HG03103 (cell line): Measurements from ENCODE around the gene TMEM106C.
"Not testable (repeated sequence)": the region's sequence is repeated elsewhere in the genome, so short reads cannot be mapped to it uniquely, and the experiment has no call there.

ENCODE experiments used
- ATAC-seq: cut with Tn5 transposase; IDR thresholded peaks from one replicate; pipeline ENCODE4 v1.9.1; 2021; ENCODE audit warnings: low read depth; ENCODE audit not compliant: unreplicated experiment

Gene TMEM106C

DNA sequence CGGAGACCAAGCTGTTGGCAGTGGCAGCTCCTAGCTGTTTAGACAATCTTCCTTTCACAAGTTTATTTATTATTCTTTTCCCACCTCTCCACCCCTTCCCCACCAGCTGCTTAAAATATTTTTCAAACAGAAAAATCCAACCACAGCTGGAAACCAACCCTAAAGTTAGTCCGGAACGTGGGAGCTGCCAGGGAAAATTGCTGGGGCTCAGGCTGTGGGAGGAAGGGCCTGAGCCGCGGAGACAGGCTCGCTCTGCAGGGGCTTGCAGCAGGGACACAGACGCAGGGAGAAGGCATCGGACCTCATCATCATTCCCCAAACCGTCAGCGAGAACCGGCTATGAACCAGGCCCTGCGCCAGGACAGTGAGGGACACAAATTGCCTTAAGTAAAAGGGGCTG, 16.1 kb upstream of the TMEM106C start:
- no peak for ATAC-seq

DNA sequence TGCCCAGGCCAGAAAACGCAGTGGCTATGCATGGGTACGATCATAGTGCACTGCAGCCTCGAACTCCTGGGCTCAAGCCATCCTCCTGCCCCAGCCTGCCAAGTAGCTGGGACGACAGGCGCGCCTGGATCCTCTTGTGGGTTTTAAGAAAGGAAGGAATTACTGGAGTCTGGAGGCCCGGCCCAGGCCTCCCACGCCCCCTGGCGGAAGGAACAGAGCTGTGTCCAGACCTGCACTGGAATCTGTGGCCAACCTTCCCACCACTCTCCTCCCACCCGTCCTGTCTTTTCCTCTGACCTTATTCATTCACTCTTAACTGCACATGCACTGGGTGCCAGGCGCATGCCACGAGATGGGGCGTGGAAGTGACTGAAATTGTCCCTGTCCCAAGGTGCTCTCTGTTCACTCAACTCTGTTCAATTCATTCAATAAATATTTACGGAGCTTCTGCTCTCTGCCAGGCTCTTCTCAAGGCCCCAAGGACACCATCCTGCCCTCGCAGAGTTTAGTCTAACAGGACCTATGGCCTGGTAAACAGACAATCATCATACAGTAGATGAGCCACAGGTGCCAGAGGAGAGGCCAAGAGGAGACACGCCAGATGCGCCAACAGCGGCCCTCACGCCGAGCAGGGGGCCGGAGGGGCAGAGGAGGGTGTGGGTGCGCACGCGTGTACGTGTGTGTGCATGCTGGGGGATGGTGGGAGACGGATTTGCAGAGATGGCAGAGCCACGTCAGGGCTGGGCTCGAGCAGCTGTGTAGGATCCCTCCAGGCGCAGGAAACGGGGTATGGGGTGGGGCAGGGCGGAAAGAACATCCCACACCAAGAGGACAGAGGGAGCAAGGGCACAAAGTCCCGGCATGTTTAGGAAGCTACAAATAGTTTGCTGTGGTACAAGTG, 13.7 kb upstream of the TMEM106C start:
- no peak for ATAC-seq

DNA sequence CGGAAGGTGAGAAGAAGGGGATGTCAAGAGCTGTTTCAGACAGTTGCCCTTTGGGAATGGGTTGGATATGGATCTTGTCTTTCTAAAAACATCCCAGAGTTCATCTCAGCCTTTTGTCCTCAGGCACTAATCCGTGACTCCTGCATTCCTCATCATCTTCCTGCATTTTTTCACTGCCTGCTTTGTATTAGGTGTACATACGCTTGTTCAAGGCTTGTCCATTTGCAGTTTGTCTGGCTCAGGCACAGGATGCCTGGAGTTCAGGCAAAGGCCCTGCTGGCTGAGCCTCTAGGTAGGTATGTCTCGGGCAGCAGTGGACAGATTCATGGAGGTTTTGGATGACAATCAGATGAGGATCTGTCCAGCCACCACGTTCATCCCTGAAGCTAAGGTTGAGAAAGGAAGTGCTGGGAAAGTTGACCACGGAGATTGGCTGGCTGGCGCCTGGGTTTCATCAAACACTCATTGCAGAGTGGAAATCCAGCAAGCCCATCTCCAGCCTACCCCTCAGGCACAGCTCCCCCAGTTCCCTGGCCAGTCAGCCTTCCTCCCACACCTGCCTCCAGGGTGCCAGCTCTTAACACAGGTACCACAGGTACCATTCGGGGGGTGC, 12.4 kb upstream of the TMEM106C start:
- no peak for ATAC-seq

DNA sequence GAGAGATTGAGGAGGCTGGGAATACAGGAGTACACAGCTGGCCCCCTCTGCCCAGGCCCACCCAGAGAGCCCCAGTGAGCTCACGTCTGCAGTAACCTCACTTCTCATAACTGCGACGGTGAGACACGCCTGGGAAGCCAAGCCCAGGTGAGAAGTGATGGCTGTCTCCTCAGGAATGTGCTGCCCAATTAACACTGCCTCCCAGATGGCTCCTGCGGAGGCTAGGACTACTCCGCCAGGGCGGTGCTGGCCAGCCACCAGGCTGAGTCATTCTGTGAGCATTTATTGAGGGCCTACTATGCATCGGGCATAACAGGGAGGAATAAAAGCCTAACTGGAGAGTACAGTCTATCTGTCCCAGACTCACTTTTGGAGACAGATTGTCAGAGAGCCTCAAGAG, 9.3 kb upstream of the TMEM106C start:
- no peak for ATAC-seq

DNA sequence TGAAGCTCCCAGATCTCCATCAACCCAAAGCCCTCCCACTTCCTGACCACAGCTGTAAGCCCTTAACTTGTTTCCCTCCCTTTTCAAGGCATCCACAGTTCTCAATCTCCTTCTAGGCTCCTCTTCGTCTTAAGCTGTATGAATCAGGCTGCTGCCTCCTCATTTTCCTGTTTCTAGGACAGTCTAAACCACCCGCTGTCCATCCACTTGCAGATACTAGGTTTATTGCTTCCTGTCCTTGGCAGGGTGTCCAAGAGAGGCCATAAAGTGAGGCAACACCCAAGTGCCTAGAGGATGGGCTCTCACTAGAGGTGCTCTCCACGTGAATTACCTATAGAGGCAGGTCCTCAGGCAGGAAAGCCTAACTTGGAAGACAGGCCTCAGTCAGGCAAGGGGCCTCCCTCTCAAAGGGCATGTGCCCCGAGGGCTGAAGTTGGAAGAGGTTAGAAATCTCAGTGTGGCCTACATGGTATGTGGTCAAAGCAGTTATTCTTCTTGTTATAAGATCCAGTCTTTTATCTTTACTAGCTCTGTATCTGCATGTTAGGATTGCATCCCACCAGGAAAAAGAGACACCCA, 8.8 kb upstream of the TMEM106C start:
- ATAC-seq: no peak

DNA sequence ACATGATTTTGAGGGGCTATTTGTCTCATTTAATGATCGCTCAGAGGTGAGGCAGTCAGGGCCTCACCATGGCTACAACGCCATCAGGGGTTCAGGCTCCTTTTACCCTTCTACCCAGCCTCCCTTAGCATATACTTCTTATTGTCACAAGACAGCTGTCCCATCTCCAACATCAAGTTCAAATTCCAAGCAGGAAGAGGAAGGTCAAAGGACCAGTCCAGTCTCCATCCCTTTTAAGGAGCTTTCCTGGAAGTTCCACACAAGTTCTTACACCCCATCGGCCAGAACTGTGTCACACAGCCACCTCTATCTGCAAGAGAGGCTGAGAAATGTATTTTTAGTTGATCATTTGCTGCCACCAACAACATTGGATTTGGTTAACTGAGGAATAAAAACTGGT, 8.3 kb upstream of the TMEM106C start:
- ATAC-seq: no peak

DNA sequence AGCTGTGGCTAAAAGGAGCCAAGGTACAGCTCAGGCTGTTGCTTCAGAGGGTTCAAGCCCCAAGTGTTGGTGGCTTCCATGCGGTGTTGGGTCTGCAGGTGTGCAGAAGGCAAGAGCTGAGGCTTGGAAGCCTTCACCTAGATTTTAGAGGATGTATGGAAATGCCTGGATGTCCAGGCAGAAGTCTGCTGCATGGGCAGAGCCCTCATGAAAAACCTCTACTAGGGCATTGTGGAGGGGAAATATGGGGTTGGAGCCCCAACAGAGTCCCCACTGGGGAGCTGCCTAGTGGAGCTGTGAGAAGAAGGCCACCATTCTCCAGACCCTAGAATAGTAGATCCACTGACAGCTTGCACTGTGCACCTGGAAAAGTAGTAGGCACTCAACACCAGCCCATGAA, 5.7 kb upstream of the TMEM106C start:
- not testable (repeated sequence) for ATAC-seq

DNA sequence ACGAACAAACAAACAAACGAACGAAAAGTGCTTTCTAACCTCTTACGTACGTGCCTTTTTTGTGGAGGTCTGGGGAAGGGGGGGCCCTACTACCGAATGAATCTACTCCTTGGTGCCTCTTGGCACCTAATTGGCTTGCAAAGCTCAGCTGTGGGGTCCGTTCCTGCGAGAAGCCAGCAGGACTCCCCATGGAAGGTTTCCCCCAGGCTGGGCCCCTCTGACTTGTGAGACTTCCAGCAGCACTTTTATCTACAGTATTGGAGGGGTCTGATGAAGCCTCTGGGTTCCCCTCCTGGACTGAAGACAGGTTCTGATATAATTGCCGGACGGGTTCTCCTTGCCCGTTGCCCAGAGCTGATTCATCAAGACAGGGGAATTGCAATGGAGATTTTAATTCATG, 1.2 kb upstream of the TMEM106C start:
- no peak for ATAC-seq

DNA sequence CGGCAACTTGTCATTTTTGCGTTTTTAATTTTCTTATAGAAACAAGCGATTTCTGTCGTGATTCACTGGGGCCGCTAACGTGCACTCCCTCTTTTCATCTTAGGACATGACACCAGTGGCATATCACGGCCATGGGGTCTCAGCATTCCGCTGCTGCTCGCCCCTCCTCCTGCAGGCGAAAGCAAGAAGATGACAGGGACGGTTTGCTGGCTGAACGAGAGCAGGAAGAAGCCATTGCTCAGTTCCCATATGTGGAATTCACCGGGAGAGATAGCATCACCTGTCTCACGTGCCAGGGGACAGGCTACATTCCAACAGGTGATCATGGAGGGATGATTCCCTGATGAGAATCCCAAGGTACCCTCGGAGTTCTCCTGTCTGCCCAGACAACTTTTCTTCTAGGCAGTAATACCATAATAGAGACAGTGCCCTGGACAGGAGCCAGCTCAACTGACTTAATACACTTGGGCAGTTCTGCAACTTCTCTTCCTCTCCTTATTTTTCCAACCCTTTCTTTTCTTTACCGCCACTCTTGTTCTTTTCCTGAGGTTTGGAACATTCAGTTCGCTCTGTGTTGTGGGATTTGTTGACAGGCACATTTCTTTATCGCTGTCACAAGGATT, 821 bp downstream of the TMEM106C start:
- no peak for ATAC-seq

DNA sequence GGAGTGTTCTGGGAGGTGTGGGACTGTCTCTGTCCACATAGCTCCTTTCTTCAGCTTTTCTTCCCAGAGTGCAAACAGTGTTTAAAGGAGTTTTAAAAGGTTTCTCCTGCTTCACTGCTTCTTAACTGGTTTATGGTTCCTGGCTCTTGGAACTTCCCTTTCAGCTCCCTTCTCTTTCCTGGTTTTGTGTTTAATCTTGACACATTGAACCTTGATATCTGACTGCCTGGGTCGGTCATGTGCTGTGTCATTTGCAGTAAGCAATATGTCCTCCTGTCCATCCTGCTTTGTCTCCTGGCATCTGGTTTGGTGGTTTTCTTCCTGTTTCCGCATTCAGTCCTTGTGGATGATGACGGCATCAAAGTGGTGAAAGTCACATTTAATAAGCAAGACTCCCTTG, 2.2 kb downstream of the TMEM106C start:
- no peak for ATAC-seq

DNA sequence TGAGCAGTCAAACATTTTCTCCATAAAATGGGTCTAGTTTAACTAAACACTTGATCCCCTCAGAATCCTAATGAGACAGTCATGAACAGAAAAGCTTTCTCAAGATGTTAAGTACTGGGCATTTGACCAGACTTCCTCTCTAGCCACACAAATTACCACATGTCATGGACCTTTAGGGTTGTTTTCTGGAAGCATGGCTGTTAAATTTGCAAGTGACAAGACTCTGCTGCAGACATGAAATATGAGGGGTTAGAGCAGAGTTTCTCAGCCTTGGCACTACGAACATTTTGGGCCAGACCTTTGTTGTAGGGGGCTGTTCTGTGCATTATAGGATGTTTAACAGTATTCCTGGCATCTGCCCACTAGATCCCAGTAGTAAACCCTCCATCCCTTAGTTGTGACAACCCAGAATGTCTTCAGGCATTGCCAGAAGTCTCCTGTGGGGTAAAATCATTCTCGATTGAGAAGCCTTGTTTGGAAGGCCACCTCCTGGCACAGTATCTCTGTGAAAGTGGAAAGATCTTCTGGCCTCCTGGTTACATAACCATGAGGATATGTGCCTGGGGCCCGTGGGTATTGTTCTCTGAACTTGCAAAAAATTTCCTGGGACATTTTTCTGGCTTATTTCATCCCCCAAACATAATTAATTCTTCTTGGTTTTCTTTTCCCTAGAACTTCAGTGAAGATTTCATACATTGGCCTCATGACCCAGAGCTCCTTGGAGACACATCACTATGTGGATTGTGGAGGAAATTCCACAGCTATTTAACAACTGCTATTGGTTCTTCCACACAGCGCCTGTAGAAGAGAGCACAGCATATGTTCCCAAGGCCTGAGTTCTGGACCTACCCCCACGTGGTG, 4.3 kb downstream of the TMEM106C start:
- ATAC-seq: no peak

DNA sequence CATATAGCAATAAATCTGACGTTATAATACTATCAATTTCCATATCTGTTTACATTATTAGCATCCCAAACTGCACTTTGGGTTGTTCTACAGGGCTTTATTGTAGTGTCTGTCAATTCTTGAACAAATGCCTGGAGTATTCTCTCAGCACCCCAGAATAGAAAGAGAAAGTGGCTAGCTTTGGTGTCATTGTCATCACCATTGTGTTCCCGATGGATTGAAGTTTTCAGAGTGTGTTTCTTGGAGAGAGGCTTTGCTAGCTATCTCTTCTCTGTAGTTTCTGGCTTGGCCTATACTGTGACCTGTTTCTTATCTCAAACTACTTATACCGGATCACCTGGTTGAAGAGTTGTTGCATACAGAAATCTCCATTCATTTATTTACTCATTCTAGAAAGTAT, 6.4 kb downstream of the TMEM106C start:
- no peak for ATAC-seq

DNA sequence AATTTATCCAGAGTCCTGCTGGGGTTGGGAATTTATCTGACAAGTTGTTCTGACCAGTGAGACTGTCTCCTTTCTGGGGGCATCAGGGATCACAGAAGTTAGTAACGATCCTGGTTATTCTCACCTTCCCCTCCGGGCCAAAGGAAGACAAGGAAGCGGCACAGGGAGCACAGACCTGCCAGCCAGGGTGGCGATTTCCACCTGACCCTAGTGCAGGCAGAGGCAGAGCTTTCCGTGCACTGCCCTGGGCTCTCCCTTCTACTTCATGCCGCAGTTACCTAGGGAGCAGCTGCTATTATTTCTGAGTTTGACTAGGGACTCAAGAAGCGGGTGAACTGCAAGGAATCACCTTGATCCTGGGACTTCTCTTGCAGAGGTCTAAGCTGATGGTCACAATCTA, 7.4 kb downstream of the TMEM106C start:
- ATAC-seq: no peak

DNA sequence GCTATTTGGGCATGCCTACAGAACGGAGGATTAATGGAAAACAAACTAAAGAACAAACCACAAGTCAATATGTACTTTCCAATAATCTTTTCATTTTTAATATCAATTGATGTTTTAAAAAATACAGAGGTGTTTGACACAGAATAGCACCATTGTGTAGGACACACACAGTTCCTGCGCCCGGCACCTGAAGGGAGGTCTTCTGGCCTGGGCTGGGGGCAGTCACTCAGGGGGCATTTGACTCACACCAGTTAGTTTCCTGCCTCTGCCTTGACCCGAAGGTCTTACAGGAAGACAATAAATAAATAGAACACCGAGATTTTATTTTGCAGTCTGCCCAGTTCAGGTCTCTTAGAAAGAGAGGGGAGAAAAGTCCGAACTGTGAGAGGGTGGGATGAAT, 9.5 kb downstream of the TMEM106C start:
- no peak for ATAC-seq

DNA sequence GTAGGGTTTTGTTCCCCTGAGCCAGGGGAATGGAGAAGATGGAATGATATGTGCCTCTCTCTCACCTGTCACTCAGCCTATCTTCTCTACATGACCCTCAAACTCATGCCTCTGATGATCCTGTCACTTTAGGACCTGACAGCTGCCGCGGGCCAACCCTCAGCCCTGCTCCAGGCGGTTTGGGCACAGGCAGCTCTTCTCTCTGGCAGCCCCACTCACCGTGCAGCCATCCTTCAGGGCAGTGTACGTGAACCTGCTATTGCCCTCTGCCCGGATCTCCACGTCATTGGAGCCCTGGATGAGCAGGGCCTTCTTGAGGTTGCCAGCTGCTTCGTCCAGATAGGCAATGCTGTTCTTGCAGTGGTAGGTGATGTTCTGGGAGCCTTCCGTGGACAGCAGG, 10.5 kb downstream of the TMEM106C start:
- ATAC-seq: no peak

DNA sequence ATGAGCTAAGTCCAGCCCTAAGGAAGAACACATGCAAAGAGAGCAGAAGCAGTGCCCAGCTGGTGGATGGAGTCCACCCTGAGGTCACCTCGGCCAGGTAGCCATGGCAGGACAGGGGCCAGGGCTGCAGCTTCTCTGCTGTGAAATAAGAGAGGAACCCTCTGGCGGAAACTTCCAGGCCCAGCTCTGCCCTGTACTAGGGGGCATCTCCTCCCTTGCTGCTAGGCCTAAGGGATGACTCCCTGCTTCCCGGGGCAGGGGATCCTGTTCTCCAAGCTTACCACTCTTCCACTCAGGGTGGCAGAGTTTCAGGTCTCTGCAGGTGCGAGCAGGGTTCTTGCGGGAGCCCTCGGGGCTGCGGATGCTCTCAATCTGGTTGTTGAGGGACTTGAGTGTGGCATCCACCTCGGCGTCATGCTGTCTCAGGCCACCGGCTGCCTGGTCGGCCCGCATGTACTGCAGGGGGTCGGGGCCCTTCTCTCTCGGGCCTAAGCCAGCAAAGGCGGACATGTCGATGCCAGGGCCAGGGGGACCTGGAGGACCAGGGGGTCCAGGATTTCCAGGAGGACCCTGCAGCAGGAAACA, 11.7 kb downstream of the TMEM106C start:
- no peak for ATAC-seq

DNA sequence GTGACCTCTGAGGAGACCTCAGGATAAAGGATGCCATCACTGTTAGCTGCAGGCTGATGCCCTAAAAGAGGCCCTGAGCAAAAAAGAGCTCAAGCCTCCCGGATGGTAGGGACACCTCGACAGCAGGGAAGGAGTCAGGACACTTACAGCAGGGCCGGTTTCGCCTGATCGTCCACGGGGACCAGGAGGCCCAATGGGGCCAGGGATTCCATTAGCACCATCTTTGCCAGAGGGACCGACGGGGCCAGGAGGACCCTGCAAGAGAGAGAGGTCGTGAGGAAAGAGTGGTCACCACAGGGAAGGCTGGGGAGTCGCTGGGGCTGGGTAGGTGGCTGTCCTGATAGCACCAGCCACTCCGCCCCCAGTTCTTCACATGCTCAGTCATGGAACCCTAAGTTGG, 12.4 kb downstream of the TMEM106C start:
- no peak for ATAC-seq

DNA sequence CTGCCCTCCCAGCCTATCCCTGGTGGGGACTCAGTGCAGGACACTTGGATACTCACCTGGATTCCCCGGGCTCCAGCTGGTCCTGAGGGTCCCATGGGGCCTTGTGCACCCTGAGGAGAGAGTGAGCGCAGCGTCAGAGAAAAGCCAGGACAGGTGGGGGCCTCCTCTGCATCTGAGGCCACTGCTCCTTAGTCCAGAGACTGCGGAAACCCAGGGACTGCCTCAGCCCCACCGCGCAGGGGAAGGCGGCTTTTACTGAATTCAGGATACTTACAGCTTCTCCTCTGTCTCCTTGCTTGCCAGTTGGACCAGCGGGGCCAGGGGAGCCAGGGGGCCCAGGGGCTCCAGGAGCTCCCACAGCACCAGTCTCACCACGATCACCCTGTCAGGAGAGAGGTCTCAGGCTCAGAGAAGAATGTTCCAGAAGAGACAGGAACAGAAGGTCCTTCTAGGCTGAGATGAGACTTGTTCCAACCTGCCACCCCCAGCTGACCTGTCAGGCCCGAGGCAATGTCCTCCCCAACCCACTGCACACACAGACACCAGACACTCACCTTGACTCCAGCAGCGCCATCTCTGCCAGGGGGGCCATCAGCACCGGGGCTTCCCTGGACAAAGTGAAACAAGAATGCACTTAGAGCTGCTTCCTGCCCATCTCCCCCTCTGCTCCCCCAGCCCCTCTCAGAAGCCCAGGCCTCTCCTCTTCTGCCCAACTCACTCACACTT, 13.8 kb downstream of the TMEM106C start:
- ATAC-seq: no peak

DNA sequence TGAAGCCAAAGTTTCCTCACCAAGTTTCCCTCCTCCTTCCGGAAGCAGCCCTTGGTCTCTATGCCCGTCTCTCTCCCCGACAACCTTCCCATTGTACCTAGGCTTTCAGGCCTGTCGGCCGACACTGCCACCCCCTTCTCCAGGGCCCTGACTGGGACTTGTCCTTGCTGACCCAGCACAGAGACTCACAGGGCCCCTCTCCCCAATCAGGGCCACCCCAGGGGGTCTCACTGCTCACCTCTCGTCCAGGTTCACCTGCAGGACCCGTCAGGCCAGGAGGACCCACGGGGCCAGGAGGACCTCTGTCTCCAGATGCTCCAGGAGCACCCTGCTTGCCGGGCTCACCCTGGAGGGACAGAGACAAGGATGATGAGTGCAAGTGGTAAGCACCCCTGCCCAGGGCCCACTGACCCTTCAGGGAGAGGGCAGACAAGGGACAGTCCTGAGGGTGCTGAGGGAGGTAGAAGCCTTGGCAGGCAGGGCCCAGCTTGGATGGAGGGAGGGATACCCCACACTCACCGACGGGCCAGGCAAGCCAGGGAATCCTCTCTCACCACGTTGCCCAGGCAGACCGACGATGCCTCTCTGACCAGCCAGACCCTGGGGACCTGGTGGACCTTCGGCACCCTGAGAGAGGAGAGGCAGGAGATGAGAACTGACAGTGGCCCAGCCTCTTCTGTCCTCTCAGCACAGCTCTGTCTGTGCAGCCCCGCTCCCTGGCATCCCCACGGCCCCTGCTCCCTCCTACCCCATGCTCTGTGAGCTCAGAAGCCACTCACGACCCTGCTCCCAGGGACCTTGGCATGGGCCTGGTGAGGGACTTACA, 14.6 kb downstream of the TMEM106C start:
- ATAC-seq: no peak
